OCI-LY1 (cell line): ENCODE results near the gene RHOB.

Source experiments
- EZH2 ChIP-seq: fragments of 200-600 bp; sonication (generic), shearing (Covaris generic); IDR thresholded peaks from 2 replicates; pipeline ENCODE4 v1.8.0; 2017; ENCODE audit warnings: borderline replicate concordance, mixed run types, mild to moderate bottlenecking, antibody characterized with exemption, low read length, moderate library complexity, mixed read lengths
- TF ChIP-seq, protein P1 (sequence below): fragments of 200-600 bp; sonication (generic), shearing (Covaris generic); IDR thresholded peaks from 2 replicates; pipeline ENCODE4 v1.5.1; 2017; ENCODE audit warnings: mild to moderate bottlenecking, antibody characterized with exemption, low read length, moderate library complexity, mixed read lengths

DNA sequence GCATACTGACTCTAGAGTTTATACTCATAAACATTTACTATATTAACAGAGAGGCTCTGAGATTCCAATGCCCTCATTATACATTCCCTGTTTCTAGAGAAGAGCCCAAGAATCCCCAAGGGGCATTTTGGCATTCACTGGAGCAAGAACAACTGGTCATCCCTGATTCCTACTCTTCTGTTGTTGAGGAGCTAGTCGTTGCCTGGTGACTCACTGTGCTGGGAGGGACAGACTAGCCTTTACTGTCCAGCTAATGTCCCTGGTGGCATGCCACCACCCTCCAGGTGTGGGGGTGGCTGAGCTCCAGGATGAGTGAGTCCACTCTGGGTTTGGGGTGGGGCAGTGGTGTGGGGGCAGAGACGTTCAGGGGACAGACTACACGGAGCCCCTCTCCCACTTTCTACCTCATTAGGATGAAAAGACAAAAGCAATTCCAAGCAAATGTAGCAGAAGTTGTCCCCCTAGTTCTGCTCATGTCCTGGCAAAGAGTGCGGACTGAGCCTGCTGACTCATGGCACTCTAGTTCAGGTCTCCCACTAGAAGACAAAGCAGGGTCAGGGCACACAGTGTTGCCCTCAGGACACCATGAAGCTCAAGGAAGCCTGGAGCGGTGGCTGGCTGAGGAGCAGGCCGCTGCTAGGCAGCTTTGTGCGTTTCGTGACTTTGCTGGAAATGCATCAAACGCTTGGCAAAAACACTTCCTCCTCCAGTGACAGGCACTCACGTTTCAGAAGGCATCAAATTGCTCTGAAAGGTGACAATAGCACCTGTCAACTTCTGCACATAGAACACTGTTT lies 49.4 kb downstream of the RHOB start:
- TF ChIP-seq, protein P1, sequence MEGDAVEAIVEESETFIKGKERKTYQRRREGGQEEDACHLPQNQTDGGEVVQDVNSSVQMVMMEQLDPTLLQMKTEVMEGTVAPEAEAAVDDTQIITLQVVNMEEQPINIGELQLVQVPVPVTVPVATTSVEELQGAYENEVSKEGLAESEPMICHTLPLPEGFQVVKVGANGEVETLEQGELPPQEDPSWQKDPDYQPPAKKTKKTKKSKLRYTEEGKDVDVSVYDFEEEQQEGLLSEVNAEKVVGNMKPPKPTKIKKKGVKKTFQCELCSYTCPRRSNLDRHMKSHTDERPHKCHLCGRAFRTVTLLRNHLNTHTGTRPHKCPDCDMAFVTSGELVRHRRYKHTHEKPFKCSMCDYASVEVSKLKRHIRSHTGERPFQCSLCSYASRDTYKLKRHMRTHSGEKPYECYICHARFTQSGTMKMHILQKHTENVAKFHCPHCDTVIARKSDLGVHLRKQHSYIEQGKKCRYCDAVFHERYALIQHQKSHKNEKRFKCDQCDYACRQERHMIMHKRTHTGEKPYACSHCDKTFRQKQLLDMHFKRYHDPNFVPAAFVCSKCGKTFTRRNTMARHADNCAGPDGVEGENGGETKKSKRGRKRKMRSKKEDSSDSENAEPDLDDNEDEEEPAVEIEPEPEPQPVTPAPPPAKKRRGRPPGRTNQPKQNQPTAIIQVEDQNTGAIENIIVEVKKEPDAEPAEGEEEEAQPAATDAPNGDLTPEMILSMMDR, result no peak
- TF ChIP-seq EZH2, result no peak
